D341Med (cell line): ENCODE results near the gene SH3RF3.

Experiments
- DNase-seq: peaks from one replicate; pipeline ENCODE4 v3.0.0; 2012; ENCODE audit warnings: low spot score

Gene SH3RF3

DNA sequence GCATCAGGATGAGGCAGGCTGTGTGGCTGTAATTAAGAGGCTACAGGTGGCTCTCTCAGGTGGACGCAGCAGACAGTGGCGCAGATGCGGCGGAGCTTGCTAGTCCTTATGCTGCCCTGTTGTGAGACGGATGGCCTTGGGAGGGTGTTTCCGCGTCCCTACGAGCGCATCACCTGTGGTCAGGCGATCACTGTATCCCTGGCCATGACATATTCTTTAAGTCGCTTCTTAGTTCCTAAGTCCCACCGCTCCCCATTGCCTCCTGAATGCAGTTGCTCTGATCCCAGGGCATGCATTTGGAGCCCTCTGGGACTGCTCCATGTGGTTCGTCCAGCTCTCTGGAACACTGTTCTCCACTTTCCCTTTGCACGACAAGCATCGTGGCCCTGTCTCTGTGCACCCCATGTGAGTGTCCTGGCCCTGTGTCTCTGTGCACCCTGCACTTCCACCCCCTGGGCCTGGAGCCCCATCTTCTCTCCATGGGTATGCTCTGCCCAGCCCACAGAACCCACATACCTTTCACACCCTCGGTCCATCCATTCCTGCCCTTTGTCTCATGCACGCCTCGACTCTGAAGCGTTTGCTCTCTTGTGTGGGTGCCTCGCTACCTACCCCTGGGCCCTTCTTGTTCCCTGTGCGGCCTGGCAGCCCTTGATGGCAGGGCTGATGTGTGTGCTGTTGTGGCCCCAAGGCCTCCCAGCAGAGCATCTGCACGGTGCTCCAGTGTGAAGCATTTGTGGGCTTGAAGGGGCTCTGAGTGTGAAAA, 74.4 kb downstream of the SH3RF3 start:
- DNase-seq: no peak

DNA sequence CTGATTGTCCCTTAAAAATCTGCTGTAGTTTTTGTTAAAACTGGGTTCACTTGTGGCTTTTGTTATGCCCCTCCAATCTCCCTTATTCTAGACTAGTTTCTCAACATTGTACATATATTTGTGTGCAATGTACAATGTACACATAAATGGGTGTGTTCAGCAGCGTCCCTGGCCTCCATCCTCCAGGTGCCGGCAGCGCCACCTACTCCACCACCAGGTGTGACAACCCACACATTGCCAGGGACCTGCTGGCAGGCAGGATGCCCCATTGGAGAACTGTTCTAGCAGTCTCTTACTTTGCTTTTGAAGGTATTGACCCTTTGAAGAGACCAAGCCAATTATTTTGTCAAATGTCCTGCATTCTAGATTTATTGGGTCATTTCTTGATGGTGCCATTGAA, 75.4 kb downstream of the SH3RF3 start:
- DNase-seq: no peak

DNA sequence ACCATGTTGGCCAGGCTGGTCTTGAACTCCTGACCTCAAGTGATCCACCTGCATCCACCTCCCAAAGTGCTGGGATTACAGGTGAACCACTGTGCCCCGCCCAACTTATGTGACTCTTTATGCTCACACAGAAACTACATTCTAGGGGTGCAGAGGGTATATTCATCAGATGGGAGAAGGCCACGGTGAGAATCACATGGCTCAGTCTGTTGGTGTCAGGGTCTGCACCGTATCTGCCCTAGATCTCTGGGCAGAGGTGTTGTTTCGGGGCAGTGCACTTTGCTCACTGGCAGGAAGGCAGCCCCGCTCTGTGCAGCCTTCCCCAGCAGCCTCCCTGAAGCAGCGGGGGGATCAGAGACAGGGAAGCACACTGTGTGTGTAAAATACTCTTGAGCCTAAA, 76.4 kb downstream of the SH3RF3 start:
- no peak for DNase-seq

- no peak for DNase-seq
Measured at GRCh38 chr2:109206569-109207146, 77.7 kb downstream of the SH3RF3 start.

- no peak for DNase-seq
Measured at GRCh38 chr2:109207176-109207575, 78.2 kb downstream of the SH3RF3 start.

GRCh38 chr2:109208071-109208950, 79.3 kb downstream of the SH3RF3 start:
- DNase-seq: peak; percentile 49

DNA sequence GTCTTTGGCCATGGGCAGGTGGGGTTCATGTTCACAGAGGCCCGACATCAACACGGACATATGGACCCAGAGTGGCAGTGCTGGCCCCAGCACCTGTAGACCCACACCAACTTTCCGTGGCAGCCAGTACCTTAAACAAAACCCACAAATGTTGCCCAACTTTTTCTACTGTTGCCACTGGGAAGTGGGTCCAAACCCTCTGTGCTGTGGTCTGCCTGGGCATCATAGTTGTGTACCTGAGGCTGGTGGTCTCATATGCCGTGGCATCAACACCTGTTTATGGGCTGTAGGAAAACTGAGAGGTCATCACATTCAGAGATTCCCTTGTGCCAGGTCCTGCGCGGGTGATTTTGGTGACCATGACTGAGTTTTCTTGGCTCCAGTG, 79.9 kb downstream of the SH3RF3 start:
- DNase-seq: no peak

GRCh38 chr2:109209412-109209811, 80.4 kb downstream of the SH3RF3 start:
- no peak for DNase-seq

DNA sequence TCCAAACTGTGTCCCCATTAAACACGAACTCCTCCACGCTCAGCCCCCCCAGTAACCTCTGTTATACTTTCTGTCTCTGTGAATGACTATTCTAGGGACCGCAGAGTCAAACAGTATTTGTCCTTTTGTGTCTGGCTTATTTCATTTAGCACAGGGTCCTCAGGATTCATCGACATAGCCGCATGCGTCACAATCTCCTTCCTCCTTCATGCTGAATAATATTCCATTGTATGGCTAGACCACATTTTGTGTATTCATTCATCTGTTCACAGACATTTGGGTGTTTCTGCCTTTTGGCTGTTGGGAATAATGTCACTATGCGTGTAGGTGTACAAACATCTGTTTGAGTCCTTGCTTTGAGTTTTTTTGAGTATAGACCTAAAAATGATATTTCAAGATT, 80.9 kb downstream of the SH3RF3 start:
- no peak for DNase-seq

DNA sequence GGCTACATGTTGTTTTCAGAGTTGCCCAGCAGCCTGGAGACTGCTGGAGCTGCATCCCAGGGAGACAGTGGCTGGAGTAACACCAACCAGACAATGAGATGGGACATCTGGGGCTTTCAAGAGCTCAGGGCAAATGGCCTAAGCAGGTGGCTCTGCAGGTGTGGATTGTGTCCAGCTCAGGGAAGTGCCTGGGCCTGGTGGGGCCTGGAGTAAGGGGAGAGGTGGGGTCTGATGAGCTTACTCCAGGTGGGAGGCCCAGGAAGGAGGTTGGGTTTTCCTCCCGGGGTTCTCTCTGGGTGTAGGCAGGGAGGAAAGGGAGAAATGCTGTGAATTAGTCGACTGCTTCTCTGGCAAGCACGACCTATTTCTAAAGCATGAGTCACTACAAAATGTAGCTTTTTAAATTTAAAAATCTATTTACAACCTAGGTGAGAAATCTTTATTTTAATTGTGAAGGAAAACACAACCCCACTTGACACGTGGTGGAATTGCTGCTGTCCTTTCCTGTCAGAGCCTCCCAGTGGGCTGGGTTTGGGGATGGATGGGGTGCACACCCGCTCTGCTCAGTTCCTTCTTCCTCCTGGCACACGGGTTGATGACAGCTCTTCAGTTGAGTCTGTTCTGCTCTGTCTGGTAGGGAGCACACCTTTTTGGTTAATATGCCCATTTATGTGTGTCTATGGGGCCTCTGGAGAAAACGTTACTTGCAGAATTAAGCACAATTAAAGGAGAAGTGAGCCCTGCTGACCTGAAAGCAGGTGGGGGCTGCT, 81.6 kb downstream of the SH3RF3 start:
- no peak for DNase-seq

DNA sequence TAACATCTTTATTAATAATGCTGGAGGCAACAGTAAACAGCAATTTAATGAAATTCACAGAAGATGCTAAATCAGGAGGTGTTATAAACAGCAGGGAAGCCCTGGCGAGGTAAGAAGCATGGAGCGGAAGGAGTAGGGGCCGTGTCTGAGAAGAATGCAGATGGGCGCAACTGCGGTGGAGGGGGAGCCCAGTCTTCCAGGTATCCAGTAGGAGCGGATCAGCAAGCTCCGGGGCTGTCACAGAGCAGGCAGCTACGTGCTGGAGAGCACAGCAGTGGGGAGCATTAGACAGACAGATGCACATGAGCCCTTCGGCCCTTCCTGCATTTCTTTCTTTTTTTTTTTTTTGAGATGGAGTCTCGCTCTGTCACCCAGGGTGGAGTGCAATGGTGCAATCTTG, 82.3 kb downstream of the SH3RF3 start:
- DNase-seq: no peak

DNA sequence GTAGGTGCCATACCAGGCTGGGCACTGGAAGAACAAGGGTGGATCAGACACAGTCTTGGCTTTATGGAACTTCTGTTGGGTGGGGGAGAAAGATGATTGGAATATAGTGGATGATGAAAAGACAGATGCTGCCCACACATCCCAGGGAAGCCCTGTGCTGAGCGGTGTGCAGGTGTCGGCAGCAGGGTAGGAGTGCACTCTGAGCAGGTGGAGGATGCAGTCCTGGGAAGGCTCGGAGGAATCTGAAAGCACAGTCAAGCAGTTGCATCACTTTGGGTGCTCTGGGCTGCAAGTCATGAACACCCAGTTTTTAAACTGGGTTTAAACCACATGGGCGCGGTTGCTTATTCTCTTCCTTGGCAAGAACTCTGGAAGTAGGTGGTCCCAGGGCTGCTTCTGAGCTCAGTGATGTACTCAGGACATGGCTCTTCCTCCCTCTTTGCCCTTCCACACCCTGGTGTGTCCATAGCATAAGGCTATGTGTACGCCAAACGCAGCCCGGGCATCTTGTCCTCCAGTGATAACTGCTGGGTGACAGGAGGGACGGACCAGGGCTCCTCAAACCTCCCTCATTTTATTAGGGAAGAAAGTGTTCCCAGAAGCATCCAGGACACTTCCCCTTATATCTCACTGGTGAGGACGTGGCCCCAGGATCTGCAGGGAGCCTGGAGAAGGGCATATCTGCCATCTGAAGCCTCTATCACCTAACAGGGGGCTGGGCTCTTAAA, 84.0 kb downstream of the SH3RF3 start:
- no peak for DNase-seq

- DNase-seq: no peak
Measured at GRCh38 chr2:109213646-109214433, 84.8 kb downstream of the SH3RF3 start.

- no peak for DNase-seq
Measured at GRCh38 chr2:109214651-109215371, 85.8 kb downstream of the SH3RF3 start.

GRCh38 chr2:109215866-109216265, 86.9 kb downstream of the SH3RF3 start:
- DNase-seq: no peak

- DNase-seq: no peak
Measured at GRCh38 chr2:109216332-109216731, 87.3 kb downstream of the SH3RF3 start.

DNA sequence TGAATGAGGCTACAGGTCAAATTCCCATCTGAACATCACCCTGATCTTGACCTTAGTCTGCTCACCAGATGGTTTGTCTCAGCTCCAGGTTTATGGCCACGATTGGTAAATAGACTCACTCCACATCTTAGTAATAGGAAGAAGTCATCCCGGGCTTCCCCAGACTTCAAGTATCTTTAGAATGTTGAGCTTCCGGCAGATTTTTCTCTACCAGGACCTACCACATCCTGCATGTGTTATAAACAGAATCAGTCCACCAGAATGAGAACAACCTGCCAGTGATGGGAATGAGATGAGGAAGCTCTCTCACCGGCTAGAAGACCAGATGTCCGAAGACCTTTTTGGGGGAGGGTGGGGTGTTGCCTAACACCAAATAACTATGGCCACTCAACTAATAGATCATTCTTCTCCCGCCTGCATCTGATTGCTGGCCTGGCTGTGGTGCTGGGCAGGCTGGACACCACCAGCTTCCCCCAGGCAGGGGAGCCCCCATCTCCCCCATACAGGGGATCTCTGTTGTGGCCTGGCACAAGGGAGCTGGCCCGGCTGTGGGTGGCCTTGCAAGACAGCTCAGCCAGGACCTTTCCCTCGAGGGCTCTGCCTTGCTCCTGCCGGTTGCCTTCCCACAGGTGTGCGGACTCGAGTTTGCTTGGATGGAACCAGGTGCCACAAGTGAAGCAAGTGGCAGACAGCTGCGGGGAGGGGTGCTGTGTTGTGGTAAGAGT, 88.5 kb downstream of the SH3RF3 start:
- no peak for DNase-seq

DNA sequence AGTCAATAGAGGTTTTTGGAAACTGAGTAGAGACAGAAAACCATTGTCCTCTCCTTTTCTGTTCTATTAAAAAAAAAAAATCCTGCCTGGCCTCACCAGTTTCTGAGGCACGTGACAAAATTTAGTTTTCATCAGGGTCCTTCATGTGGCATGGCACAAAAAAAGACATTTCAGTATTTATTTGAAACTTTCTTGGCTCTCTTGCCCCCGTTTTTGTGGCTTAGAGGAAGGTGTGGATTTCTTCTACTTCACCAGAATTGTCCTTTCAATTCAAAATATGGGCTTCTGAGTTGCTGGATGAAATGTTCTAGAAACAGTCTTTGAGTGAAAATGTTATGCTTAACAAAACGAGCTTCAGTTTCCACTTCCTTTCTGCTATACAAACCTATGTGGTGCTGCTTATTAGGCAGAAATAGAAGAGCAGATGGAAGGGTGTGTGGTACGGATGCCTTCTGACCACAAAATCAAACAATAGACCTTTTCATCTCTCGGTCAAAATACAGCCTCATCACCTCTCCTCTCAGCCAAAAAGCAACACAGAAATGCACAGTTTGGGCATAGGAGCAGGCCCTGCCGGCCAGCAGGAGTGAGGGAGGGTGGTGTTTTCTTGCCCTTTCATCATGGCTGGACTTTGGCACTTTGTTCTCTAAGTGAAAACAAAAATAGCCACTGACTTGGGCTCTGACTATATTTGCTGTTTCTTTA, 89.2 kb downstream of the SH3RF3 start:
- DNase-seq: no peak

DNA sequence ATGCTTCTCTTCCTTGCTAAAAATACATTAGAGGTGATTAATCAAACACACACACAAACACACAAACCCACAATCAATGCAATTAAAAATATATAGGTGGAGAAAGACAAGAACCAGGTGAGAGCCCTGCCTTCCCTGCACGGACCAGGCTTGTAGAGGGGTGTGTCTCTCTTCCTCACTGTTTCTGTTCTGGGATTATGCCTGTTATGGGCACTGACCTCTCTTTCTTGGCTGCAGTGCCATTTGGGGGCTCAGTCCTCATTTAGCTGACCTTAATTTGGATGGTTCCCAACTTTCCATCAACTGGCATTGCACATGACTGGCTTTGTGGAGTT, 89.8 kb downstream of the SH3RF3 start:
- no peak for DNase-seq
